ENCODE data around the gene PRRC2B. TPM values are rescaled to one million over a fixed set of nuclear protein-coding genes. Genes with fewer than 3 reads are reported as not detected.
A peak's percentile ranks its signal among the peaks of the same experiment; 100 is the strongest.
"Not testable (repeated sequence)": the region's sequence is repeated elsewhere in the genome, so short reads cannot be mapped to it uniquely, and the experiment has no call there.

The PRRC2B gene
- total and polyA plus RNA-seq, 3 donors from 2014 or later = 111 to 213 (median 175) TPM

GRCh38 chr9:131395157-131396098 lies 1.5 kb downstream of the PRRC2B start:
- Histone ChIP-seq H3K4me1 (peaks cover 53% of the 10 kb centered on the region), H3K4me3 (peak overlapping the region; percentile 71 to 77), H3K27ac (peak overlapping the region; percentile 90 to 98), H3K36me3 (ENCODE audit: low read depth, missing control alignments) (no peaks in the 10 kb centered on the region), H3K27me3 (no peaks in the 10 kb centered on the region), H3K9me3 (no peaks in the 10 kb centered on the region)
- DNase-seq = peak; percentile 30
- WGBS, 2 donors = 4 to 9% methylated on average over 9 to 17 of the region's 17 CpGs
- intact Hi-C loops (cut with DNase I; ENCODE audit: low total_unique reads) = no loop called here
- no peak for TF ChIP-seq POLR2A (IDR thresholded peaks at IDR 0.05)

GRCh38 chr9:131396099-131396479 lies 2.2 kb downstream of the PRRC2B start:
- H3K9me3 ChIP-seq; intact Hi-C loops (cut with DNase I; ENCODE audit: low total_unique reads); H3K4me3 ChIP-seq; DNase-seq; H3K36me3 ChIP-seq (ENCODE audit: low read depth, missing control alignments); H3K27me3 ChIP-seq: not testable (repeated sequence)
- Histone ChIP-seq H3K4me1 (peaks cover 53% of the 10 kb centered on the region), H3K27ac (peak overlapping the region; percentile 68 to 98)
- 36 to 39% methylated on average over 4 of the region's 4 CpGs for WGBS, 2 donors

GRCh38 chr9:131396626-131397025 lies 2.7 kb downstream of the PRRC2B start:
- H3K27me3 ChIP-seq = no peaks in the 10 kb centered on the region
- 33 to 41% methylated on average over 3 of the region's 3 CpGs for WGBS, 2 donors
- peak overlapping the region; percentile 68 to 98 for H3K27ac ChIP-seq
- H3K4me1 ChIP-seq = peaks cover 53% of the 10 kb centered on the region
- intact Hi-C loops (cut with DNase I; ENCODE audit: low total_unique reads) = no loop called here
- H3K9me3 ChIP-seq = no peaks in the 10 kb centered on the region
- DNase-seq = peak; percentile 35
- no peak for TF ChIP-seq POLR2A (IDR thresholded peaks at IDR 0.05)
- no peak for TF ChIP-seq CTCF (IDR thresholded peaks at IDR 0.05)
- no peaks in the 10 kb centered on the region for H3K36me3 ChIP-seq (ENCODE audit: low read depth, missing control alignments)
- no peak overlapping the region for H3K4me3 ChIP-seq

- H3K36me3 ChIP-seq (ENCODE audit: low read depth, missing control alignments) = no peaks in the 10 kb centered on the region
- H3K9me3 ChIP-seq = no peaks in the 10 kb centered on the region
- WGBS, 2 donors = 25 to 32% methylated on average over 8 of the region's 8 CpGs
- H3K4me1 ChIP-seq = peaks cover 58% of the 10 kb centered on the region
- no peak overlapping the region for H3K4me3 ChIP-seq
- H3K27ac ChIP-seq = peak overlapping the region; percentile 68 to 98
- no peak for DNase-seq
- no peak for TF ChIP-seq POLR2A (IDR thresholded peaks at IDR 0.05)
- TF ChIP-seq CTCF (IDR thresholded peaks at IDR 0.05) = no peak
- no peaks in the 10 kb centered on the region for H3K27me3 ChIP-seq
- intact Hi-C loops (cut with DNase I; ENCODE audit: low total_unique reads) = no loop called here
Measured at GRCh38 chr9:131397100-131397790, 3.4 kb downstream of the PRRC2B start.

- Histone ChIP-seq H3K4me3 (no peak overlapping the region), H3K4me1 (peaks cover 63% of the 10 kb centered on the region), H3K9me3 (no peaks in the 10 kb centered on the region), H3K27me3 (no peaks in the 10 kb centered on the region), H3K36me3 (ENCODE audit: low read depth, missing control alignments) (no peaks in the 10 kb centered on the region), H3K27ac (peak overlapping the region in 1 of 2 donors; percentile 98)
- TF ChIP-seq CTCF (IDR thresholded peaks at IDR 0.05) = no peak
- TF ChIP-seq POLR2A (IDR thresholded peaks at IDR 0.05) = no peak
- 20 to 21% methylated on average over 7 to 9 of the region's 9 CpGs for WGBS, 2 donors
- intact Hi-C loops (cut with DNase I; ENCODE audit: low total_unique reads) = no loop called here
- DNase-seq = peak; percentile 33
Measured at GRCh38 chr9:131398204-131398603, 4.3 kb downstream of the PRRC2B start.

Measured in testis (tissue), 3 donors.